Raji (cell line): ENCODE data around the gene MZB1.
A peak's percentile ranks its signal among the peaks of the same experiment; 100 is the strongest.

ENCODE experiments used
- POLR2A ChIP-seq: IDR thresholded peaks from 2 replicates; pipeline ENCODE4 v1.6.1; 2011; ENCODE audit warnings: low read depth, low read length, control low read depth; ENCODE audit not compliant: insufficient read depth

Gene MZB1

GRCh38 chr5:139369181-139369580 lies 20.5 kb downstream of the MZB1 start:
- TF ChIP-seq POLR2A, result no peak

GRCh38 chr5:139368613-139369012 lies 21.1 kb downstream of the MZB1 start:
- TF ChIP-seq POLR2A, result no peak

- no peak for TF ChIP-seq POLR2A
Measured at GRCh38 chr5:139364466-139364865, 25.2 kb downstream of the MZB1 start.

- TF ChIP-seq POLR2A, result no peak
Measured at GRCh38 chr5:139363937-139364336, 25.8 kb downstream of the MZB1 start.

- TF ChIP-seq POLR2A, result no peak
Measured at GRCh38 chr5:139361835-139362429, 27.8 kb downstream of the MZB1 start.

GRCh38 chr5:139360384-139360783 lies 29.3 kb downstream of the MZB1 start:
- no peak for TF ChIP-seq POLR2A

GRCh38 chr5:139358064-139358463 lies 31.6 kb downstream of the MZB1 start:
- no peak for TF ChIP-seq POLR2A

GRCh38 chr5:139354186-139354585 lies 35.5 kb downstream of the MZB1 start:
- no peak for TF ChIP-seq POLR2A

- no peak for TF ChIP-seq POLR2A
Measured at GRCh38 chr5:139344177-139344576, 45.5 kb downstream of the MZB1 start.

- no peak for TF ChIP-seq POLR2A
Measured at GRCh38 chr5:139343476-139343875, 46.2 kb downstream of the MZB1 start.

GRCh38 chr5:139342423-139342723 lies 47.3 kb downstream of the MZB1 start:
- no peak for TF ChIP-seq POLR2A

GRCh38 chr5:139341689-139342422 lies 47.9 kb downstream of the MZB1 start, which contains the start of gene PAIP2:
Gene PAIP2 (plus strand): TSS chr5:139341854. CDS start chr5:139363785, 21,931 bp downstream.
- peak; percentile 93 for TF ChIP-seq POLR2A

- TF ChIP-seq POLR2A, result no peak
Measured at GRCh38 chr5:139341187-139341688, 48.5 kb downstream of the MZB1 start.

GRCh38 chr5:139340051-139340450 lies 49.7 kb downstream of the MZB1 start:
- TF ChIP-seq POLR2A, result no peak
